ENCODE data around the gene TLX1. TPM values are rescaled to one million over a fixed set of nuclear protein-coding genes. Genes with fewer than 3 reads are reported as not detected.

TLX1 gene
- total RNA-seq, 1 donor from 2014 or later = not detected

DNA sequence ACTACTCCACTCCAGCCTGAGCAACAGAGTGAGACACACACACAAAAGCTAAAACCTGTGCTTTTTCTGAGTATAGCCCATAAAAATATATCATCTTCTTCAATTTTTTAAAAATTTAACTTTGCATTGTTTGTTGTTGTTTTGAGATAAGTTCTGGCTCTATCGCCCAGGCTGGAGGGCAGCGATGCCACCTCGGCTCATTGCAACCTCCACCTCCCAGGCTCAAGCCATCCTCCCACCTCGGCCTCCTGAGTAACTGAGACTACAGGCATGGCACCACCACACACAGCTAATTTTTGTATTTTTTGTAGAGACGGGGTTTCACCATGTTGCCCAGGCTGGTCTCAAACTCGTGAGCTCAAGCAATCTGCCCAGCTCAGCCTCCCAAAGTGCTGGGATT, 14.3 kb upstream of the TLX1 start:
- POLR2A ChIA-PET = no interaction called here
- Mint-ChIP-seq H3K27me3 (peaks cover 34% of the 10 kb centered on the region), H3K4me3 (no peak overlapping the region), H3K36me3 (ENCODE audit: low read depth) (no peaks in the 10 kb centered on the region), H3K27ac (no peak overlapping the region), H3K9me3 (no peaks in the 10 kb centered on the region), H3K4me1 (peaks cover 12% of the 10 kb centered on the region)
- ATAC-seq (ENCODE audit: low read depth) = no peak
- DNase-seq = no peak
- CTCF ChIA-PET = no interaction called here
- TF ChIP-seq, protein P1, sequence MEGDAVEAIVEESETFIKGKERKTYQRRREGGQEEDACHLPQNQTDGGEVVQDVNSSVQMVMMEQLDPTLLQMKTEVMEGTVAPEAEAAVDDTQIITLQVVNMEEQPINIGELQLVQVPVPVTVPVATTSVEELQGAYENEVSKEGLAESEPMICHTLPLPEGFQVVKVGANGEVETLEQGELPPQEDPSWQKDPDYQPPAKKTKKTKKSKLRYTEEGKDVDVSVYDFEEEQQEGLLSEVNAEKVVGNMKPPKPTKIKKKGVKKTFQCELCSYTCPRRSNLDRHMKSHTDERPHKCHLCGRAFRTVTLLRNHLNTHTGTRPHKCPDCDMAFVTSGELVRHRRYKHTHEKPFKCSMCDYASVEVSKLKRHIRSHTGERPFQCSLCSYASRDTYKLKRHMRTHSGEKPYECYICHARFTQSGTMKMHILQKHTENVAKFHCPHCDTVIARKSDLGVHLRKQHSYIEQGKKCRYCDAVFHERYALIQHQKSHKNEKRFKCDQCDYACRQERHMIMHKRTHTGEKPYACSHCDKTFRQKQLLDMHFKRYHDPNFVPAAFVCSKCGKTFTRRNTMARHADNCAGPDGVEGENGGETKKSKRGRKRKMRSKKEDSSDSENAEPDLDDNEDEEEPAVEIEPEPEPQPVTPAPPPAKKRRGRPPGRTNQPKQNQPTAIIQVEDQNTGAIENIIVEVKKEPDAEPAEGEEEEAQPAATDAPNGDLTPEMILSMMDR (IDR thresholded peaks at IDR 0.05) = no peak
- intact Hi-C loops (cut with micrococcal nuclease) = no loop called here

DNA sequence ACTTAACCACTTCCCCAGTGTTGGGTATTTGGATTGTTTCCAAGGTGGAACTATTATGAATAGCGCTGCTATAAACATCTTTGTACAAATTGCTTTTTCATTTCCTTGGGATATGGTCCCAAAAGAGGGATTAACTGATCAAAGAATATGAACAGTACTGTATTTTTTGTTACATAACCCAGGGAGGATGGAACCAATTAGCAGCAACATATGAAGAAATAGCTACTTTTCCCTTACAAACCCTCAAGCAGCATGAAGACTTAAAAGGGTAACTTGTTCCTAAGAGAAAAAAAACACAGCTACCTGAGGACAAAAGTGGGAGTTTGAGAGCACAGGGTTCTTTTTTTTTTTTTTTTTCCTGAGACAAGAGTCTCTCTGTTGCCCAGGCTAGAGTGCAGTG, 13.1 kb upstream of the TLX1 start:
- peaks cover 24% of the 10 kb centered on the region for H3K4me1 Mint-ChIP-seq
- DNase-seq (no peak), ATAC-seq (ENCODE audit: low read depth) (no peak)
- H3K36me3 Mint-ChIP-seq (ENCODE audit: low read depth) = no peaks in the 10 kb centered on the region
- TF ChIP-seq, protein P1 (IDR thresholded peaks at IDR 0.05) = no peak
- POLR2A ChIA-PET = no interaction called here
- no peak overlapping the region for H3K4me3 Mint-ChIP-seq
- H3K9me3 Mint-ChIP-seq = no peaks in the 10 kb centered on the region
- no peak overlapping the region for H3K27ac Mint-ChIP-seq
- CTCF ChIA-PET = interaction anchor here (0.8 kb wide), 1 partner anchor 22 kb away, joined by 4 read pairs; no protein-coding TSS in a partner anchor
- intact Hi-C loops (cut with micrococcal nuclease) = no loop called here
- peaks cover 36% of the 10 kb centered on the region for H3K27me3 Mint-ChIP-seq

DNA sequence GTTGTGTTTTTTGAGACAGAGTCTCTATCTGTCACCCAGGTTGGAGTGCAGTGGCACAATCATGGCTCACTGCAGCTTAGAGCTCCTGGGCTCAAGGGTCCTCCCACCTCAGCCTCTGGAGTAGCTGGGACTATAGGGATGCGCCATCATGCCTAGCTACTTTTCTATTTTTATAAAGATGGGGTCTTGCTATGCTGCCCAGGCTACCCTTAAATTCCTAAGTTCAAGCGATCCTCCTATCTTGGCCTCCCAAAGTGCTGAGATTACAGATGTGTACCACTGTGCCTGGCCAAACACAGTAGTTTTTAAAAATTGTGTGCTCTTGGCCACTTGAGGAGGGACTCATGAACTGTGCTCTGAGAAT, 10.6 kb upstream of the TLX1 start:
- DNase-seq (no peak), ATAC-seq (ENCODE audit: low read depth) (no peak)
- TF ChIP-seq, protein P1 (IDR thresholded peaks at IDR 0.05) = no peak
- ChIA-PET CTCF (no interaction called here), POLR2A (interaction anchor here (0.6 to 0.9 kb wide), 2 partner anchors 89 to 709 kb away, joined by 3 read pairs; partner anchors contain the start of genes PDZD7 and SFXN3)
- Mint-ChIP-seq H3K27ac (no peak overlapping the region), H3K4me1 (peaks cover 29% of the 10 kb centered on the region), H3K36me3 (ENCODE audit: low read depth) (no peaks in the 10 kb centered on the region), H3K4me3 (peak overlapping the region; percentile 97), H3K9me3 (no peaks in the 10 kb centered on the region), H3K27me3 (peaks cover 38% of the 10 kb centered on the region)
- intact Hi-C loops (cut with micrococcal nuclease) = loop anchor here (2.0 to 10.0 kb wide), 4 partner anchors 22 to 296 kb away; no protein-coding TSS in a partner anchor

DNA sequence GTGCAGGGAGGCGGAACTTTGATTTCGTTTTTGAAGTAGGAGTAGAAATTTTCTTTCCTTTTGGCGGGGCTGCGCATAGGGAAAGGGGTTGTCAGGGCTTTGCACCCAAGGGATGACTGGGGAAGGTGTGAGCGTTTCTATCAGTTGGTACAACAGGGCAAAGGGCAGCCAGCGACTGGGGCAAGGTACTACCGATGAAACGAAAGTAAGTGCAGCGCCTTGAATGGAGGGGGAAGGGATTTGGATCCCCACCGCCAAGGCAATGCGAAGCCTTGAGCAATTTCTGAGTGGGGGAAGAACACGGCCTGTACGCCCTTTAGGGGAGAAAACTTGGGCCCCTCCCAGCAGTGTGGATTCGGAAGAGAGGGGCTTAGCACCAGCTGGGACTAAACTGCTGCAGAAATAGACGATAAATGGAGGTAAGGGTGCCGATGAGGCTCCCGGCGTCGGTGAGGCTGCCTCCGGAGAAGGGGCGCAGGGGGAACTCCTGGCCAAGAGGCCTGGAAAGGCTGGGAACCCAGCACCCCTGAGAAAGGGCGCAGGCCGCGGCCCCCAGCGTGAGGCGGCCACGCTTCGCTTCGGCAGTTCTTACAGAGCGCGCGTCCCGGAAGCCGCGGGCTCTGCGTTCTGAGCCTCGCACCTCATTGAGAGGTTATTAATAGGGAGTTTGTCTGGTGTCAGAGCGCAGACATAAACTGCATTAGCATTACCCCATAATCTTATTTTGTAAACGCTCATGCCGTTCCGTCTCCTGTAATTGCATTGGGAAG, 10.0 kb upstream of the TLX1 start:
- CTCF ChIA-PET = interaction anchor here (0.5 to 2.4 kb wide), 2 partner anchors 21 to 151 kb away, joined by 3 to 14 read pairs; no protein-coding TSS in a partner anchor
- ATAC-seq (ENCODE audit: low read depth) (peak; percentile 89), DNase-seq (peak; percentile 40)
- peak overlapping the region; percentile 97 for H3K4me3 Mint-ChIP-seq
- H3K9me3 Mint-ChIP-seq = no peaks in the 10 kb centered on the region
- POLR2A ChIA-PET = interaction anchor here (0.9 kb wide), 1 partner anchor 90 kb away, joined by 3 read pairs; the partner anchor contains the start of genes PDZD7 and SFXN3
- H3K27ac Mint-ChIP-seq = peak overlapping the region; percentile 68
- H3K27me3 Mint-ChIP-seq = peaks cover 38% of the 10 kb centered on the region
- H3K36me3 Mint-ChIP-seq (ENCODE audit: low read depth) = no peaks in the 10 kb centered on the region
- H3K4me1 Mint-ChIP-seq = peaks cover 29% of the 10 kb centered on the region
- intact Hi-C loops (cut with micrococcal nuclease) = loop anchor here (2.0 to 10.0 kb wide), 4 partner anchors 22 to 296 kb away; no protein-coding TSS in a partner anchor
- TF ChIP-seq, protein P1 (IDR thresholded peaks at IDR 0.05) = no peak

DNA sequence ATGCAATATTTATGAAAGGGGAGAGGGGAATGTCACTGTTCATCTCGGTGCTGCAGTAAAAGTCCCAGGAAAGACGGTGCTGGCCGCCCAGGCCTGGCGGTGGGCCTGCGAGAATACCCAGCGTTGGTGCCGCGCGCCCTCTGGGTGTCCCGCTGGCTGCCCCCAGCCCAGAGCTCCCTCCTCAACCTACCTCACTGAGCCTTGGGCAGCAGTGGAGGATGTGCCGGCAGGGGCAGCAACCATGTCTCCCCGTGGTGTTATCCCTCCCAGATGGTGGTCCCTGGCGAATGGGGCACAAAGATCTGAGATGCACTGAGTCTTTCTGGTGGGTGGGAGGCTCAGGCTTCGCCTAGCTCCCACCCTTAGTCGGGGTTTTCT, 9.5 kb upstream of the TLX1 start:
- Mint-ChIP-seq H3K36me3 (ENCODE audit: low read depth) (no peaks in the 10 kb centered on the region), H3K4me1 (peaks cover 29% of the 10 kb centered on the region), H3K9me3 (no peaks in the 10 kb centered on the region), H3K4me3 (peak overlapping the region; percentile 97), H3K27me3 (peaks cover 43% of the 10 kb centered on the region), H3K27ac (no peak overlapping the region)
- ATAC-seq (ENCODE audit: low read depth) (peak; percentile 25), DNase-seq (no peak)
- POLR2A ChIA-PET = interaction anchor here (0.5 kb wide), 1 partner anchor 1588 kb away, joined by 3 read pairs; no protein-coding TSS in a partner anchor
- intact Hi-C loops (cut with micrococcal nuclease) = loop anchor here (2.0 to 10.0 kb wide), 4 partner anchors 21 to 297 kb away; no protein-coding TSS in a partner anchor
- TF ChIP-seq, protein P1 (IDR thresholded peaks at IDR 0.05) = no peak
- CTCF ChIA-PET = interaction anchor here (0.5 to 2.4 kb wide), 2 partner anchors 20 to 150 kb away, joined by 3 to 14 read pairs; no protein-coding TSS in a partner anchor
